ENCODE measurements around the gene KDM4B. TPM values are rescaled to one million over a fixed set of nuclear protein-coding genes. Genes with fewer than 3 reads are reported as not detected.

KDM4B gene
- total RNA-seq, 2 donors from 2014 or later, result 27.8 to 38.5 TPM

GRCh38 chr19:4929186-4929585 lies 39.7 kb upstream of the KDM4B start:
- H3K4me1 ChIP-seq (ENCODE audit: control insufficient read depth, insufficient read depth, low read length), result no peaks in the 10 kb centered on the region
- no peak overlapping the region for H3K27ac ChIP-seq (ENCODE audit: low read depth, low read length)
- Mint-ChIP-seq H3K4me3 (no peak overlapping the region), H3K36me3 (ENCODE audit: low read depth) (peaks cover 36% of the 10 kb centered on the region), H3K4me1 (no peaks in the 10 kb centered on the region), H3K27me3 (ENCODE audit: insufficient read depth) (no peaks in the 10 kb centered on the region), H3K27ac (no peak overlapping the region), H3K9me3 (no peaks in the 10 kb centered on the region)
- no peaks in the 10 kb centered on the region for H3K27me3 ChIP-seq (ENCODE audit: control insufficient read depth, insufficient read depth, low read length, poor library complexity, severe bottlenecking)
- no peak overlapping the region for H3K9ac ChIP-seq (ENCODE audit: extremely low read depth, low read length, poor library complexity, severe bottlenecking)
- 94% methylated on average over 12 to 22 of the region's 22 CpGs for WGBS, 2 experiments (ENCODE audit: insufficient coverage in 1 of 2, insufficient read length in 1 of 2)
- no peak overlapping the region for H3K4me3 ChIP-seq (ENCODE audit: low read length)
- H3K36me3 ChIP-seq (ENCODE audit: control insufficient read depth, insufficient read depth, low read length), result peaks cover 23% of the 10 kb centered on the region
- H3K9me3 ChIP-seq (ENCODE audit: control insufficient read depth, low read length), result no peaks in the 10 kb centered on the region
- DNase-seq, result no peak
- TF ChIP-seq CTCF (conservative IDR thresholded peaks at IDR 0.05), result no peak

- WGBS, 2 experiments (ENCODE audit: insufficient coverage in 1 of 2, insufficient read length in 1 of 2), result 94% methylated on average over 28 of the region's 28 CpGs
- H3K27ac Mint-ChIP-seq, result no peak overlapping the region
- no peaks in the 10 kb centered on the region for H3K4me1 Mint-ChIP-seq
- no peak overlapping the region for H3K4me3 ChIP-seq (ENCODE audit: low read length)
- no peak overlapping the region for H3K4me3 Mint-ChIP-seq
- no peak for TF ChIP-seq CTCF (conservative IDR thresholded peaks at IDR 0.05)
- no peaks in the 10 kb centered on the region for H3K27me3 Mint-ChIP-seq (ENCODE audit: insufficient read depth)
- H3K9me3 ChIP-seq (ENCODE audit: control insufficient read depth, low read length), result no peaks in the 10 kb centered on the region
- peaks cover 43% of the 10 kb centered on the region for H3K36me3 Mint-ChIP-seq (ENCODE audit: low read depth)
- H3K27me3 ChIP-seq (ENCODE audit: control insufficient read depth, insufficient read depth, low read length, poor library complexity, severe bottlenecking), result no peaks in the 10 kb centered on the region
- no peaks in the 10 kb centered on the region for H3K9me3 Mint-ChIP-seq
- no peak overlapping the region for H3K9ac ChIP-seq (ENCODE audit: extremely low read depth, low read length, poor library complexity, severe bottlenecking)
- no peaks in the 10 kb centered on the region for H3K4me1 ChIP-seq (ENCODE audit: control insufficient read depth, insufficient read depth, low read length)
- no peak for DNase-seq
- H3K36me3 ChIP-seq (ENCODE audit: control insufficient read depth, insufficient read depth, low read length), result peaks cover 31% of the 10 kb centered on the region
- H3K27ac ChIP-seq (ENCODE audit: low read depth, low read length), result no peak overlapping the region
Measured at GRCh38 chr19:4930664-4931063, 38.2 kb upstream of the KDM4B start.

GRCh38 chr19:4932711-4933110 lies 36.2 kb upstream of the KDM4B start:
- H3K27ac Mint-ChIP-seq, result no peak overlapping the region
- Histone ChIP-seq H3K27me3 (ENCODE audit: control insufficient read depth, insufficient read depth, low read length, poor library complexity, severe bottlenecking) (no peaks in the 10 kb centered on the region), H3K27ac (ENCODE audit: low read depth, low read length) (no peak overlapping the region), H3K4me1 (ENCODE audit: control insufficient read depth, insufficient read depth, low read length) (no peaks in the 10 kb centered on the region), H3K9me3 (ENCODE audit: control insufficient read depth, low read length) (no peaks in the 10 kb centered on the region), H3K9ac (ENCODE audit: extremely low read depth, low read length, poor library complexity, severe bottlenecking) (no peak overlapping the region), H3K4me3 (ENCODE audit: low read length) (no peak overlapping the region), H3K36me3 (ENCODE audit: control insufficient read depth, insufficient read depth, low read length) (peaks cover 39% of the 10 kb centered on the region)
- H3K4me3 Mint-ChIP-seq, result no peak overlapping the region
- no peaks in the 10 kb centered on the region for H3K9me3 Mint-ChIP-seq
- no peaks in the 10 kb centered on the region for H3K27me3 Mint-ChIP-seq (ENCODE audit: insufficient read depth)
- H3K36me3 Mint-ChIP-seq (ENCODE audit: low read depth), result peaks cover 52% of the 10 kb centered on the region
- no peaks in the 10 kb centered on the region for H3K4me1 Mint-ChIP-seq
- 94 to 100% methylated on average over 3 to 32 of the region's 32 CpGs for WGBS, 2 experiments (ENCODE audit: insufficient coverage in 1 of 2, insufficient read length in 1 of 2)
- TF ChIP-seq CTCF (conservative IDR thresholded peaks at IDR 0.05), result no peak
- no peak for DNase-seq
